NB4 (cell line): ENCODE results near the gene RYR3.

Experiments
- POLR2A ChIP-seq: IDR thresholded peaks from 2 replicates; pipeline ENCODE4 v1.6.1; 2011; ENCODE audit warnings: mild to moderate bottlenecking; ENCODE audit not compliant: insufficient read length; ENCODE audit errors: extremely low read depth
- TF ChIP-seq, protein P1 (sequence below): IDR thresholded peaks from one replicate; pipeline ENCODE4 v1.5.1; 2012; ENCODE audit warnings: low read depth, low read length

DNA sequence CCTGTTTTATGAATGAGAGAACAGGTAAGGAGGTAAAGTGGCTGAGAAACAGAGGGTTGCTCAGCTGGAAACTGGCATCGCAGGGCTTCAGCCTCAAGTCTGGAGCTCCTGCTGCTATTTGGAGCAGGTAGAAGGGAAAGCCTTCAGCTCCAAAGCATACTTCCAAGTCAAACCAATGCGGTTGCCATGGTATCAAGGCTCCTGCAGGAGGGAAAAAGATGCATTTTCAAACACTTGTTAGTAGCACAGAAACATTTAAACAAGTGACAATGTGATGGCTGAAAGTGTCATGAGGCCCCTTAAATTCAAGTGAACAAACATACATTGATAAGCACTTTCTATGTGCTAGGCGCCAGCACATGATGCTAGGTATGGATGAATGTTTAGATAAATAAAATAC lies 60.4 kb downstream of the RYR3 start:
- TF ChIP-seq, protein P1, sequence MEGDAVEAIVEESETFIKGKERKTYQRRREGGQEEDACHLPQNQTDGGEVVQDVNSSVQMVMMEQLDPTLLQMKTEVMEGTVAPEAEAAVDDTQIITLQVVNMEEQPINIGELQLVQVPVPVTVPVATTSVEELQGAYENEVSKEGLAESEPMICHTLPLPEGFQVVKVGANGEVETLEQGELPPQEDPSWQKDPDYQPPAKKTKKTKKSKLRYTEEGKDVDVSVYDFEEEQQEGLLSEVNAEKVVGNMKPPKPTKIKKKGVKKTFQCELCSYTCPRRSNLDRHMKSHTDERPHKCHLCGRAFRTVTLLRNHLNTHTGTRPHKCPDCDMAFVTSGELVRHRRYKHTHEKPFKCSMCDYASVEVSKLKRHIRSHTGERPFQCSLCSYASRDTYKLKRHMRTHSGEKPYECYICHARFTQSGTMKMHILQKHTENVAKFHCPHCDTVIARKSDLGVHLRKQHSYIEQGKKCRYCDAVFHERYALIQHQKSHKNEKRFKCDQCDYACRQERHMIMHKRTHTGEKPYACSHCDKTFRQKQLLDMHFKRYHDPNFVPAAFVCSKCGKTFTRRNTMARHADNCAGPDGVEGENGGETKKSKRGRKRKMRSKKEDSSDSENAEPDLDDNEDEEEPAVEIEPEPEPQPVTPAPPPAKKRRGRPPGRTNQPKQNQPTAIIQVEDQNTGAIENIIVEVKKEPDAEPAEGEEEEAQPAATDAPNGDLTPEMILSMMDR = no peak
- TF ChIP-seq POLR2A = no peak
